Measurements from ENCODE around the gene CCDC14.

CCDC14 gene

DNA sequence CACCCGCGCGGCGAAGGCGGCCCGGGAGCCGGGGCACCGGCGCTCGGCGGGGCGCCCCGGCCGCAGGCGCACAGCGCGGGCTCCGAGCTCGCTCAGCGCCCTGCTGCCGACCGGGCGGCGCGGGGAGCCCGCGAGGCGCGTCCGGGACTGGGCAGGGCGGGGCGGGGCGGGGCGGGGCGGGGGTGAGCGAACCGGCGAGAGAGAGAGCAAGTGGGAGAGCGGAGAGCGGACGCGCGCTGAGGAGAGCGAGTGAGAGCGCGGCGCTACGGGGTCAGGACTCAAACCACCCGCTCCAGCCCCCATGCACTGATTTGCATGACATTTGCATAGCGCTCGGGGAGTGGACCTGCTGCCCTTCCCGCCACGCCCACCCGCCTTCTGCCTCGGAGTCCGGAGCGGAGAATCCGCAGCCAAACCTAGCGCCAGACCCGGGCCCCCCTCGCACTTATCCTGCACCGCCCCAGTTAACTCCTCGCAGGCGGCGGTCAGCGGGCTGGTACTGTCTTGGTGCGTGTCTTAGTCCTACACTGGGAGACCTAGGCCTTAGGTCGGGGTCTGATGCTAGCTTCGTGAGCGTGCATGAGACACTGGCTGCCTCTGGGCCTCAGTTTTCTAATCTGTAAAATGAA is 76.7 kb downstream of the CCDC14 start, which contains the start of gene MYLK:
MYLK (minus strand) TSS at position 130 of the 629 bp plus-strand sequence. CDS start 90,491 bp downstream, outside the sequence.
- ChIA-PET CTCF (interaction anchor here (1.0 to 5.9 kb wide), 5 partner anchors 13 to 232 kb away, joined by 4 to 47 read pairs (median 4); no protein-coding TSS in a partner anchor), POLR2A (interaction anchor here (2.4 kb wide), 1 partner anchor 50 kb away, joined by 6 read pairs; no protein-coding TSS in a partner anchor)
- DNase-seq (ENCODE audit: low read depth, low spot score), result peak; percentile 42
- H3K4me3 ChIP-seq (ENCODE audit: low read depth, low read length), result peak within 1 kb of the TSS; percentile 74
- TF ChIP-seq, protein P1, sequence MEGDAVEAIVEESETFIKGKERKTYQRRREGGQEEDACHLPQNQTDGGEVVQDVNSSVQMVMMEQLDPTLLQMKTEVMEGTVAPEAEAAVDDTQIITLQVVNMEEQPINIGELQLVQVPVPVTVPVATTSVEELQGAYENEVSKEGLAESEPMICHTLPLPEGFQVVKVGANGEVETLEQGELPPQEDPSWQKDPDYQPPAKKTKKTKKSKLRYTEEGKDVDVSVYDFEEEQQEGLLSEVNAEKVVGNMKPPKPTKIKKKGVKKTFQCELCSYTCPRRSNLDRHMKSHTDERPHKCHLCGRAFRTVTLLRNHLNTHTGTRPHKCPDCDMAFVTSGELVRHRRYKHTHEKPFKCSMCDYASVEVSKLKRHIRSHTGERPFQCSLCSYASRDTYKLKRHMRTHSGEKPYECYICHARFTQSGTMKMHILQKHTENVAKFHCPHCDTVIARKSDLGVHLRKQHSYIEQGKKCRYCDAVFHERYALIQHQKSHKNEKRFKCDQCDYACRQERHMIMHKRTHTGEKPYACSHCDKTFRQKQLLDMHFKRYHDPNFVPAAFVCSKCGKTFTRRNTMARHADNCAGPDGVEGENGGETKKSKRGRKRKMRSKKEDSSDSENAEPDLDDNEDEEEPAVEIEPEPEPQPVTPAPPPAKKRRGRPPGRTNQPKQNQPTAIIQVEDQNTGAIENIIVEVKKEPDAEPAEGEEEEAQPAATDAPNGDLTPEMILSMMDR (IDR thresholded peaks at IDR 0.05; ENCODE audit: insufficient read depth, low read length, missing control alignments), result no peak

DNA sequence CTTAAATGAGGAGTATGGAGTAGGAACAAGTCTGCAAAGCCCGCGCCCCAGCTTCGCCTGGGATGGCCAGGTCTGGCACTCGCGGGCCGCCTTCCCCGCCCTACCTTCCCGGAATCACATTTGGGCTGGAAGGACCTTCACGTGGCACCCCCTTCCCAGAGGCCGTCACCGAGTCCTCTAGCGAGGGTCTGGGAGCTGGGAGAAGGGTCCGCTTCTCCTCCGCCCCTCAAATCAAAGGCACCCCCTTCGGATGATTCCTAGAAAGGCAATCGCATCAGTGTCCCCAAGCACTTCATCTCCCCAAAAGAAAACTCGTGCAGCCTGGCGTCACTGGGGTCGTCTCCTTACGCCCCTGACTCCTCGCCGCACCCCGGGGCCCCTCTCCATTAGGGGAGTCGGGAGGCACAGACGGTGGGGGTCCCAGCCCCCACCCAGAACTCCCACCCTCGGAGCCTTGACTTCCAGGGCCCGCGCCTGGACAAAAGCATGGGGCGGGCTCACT is 77.3 kb downstream of the CCDC14 start:
- POLR2A ChIA-PET, result interaction anchor here (0.5 to 2.4 kb wide), 3 partner anchors 49 to 633 kb away, joined by 3 to 6 read pairs (median 4); no protein-coding TSS in a partner anchor
- peak overlapping the region; percentile 74 for H3K4me3 ChIP-seq (ENCODE audit: low read depth, low read length)
- CTCF ChIA-PET, result interaction anchor here (0.9 to 5.9 kb wide), 6 partner anchors 12 to 231 kb away, joined by 3 to 47 read pairs (median 4); no protein-coding TSS in a partner anchor
- TF ChIP-seq, protein P1 (IDR thresholded peaks at IDR 0.05; ENCODE audit: insufficient read depth, low read length, missing control alignments), result no peak
- DNase-seq (ENCODE audit: low read depth, low spot score), result no peak

- ChIA-PET CTCF (interaction anchor here (0.9 to 5.9 kb wide), 7 partner anchors 11 to 159 kb away, joined by 3 to 47 read pairs (median 4); no protein-coding TSS in a partner anchor), POLR2A (interaction anchor here (0.5 to 2.4 kb wide), 3 partner anchors 48 to 634 kb away, joined by 3 to 6 read pairs (median 4); no protein-coding TSS in a partner anchor)
- no peak for DNase-seq (ENCODE audit: low read depth, low spot score)
- H3K4me3 ChIP-seq (ENCODE audit: low read depth, low read length), result peak overlapping the region; percentile 74
- TF ChIP-seq, protein P1 (IDR thresholded peaks at IDR 0.05; ENCODE audit: insufficient read depth, low read length, missing control alignments), result no peak
Observed at GRCh38 chr3:123883111-123883510, 77.9 kb downstream of the CCDC14 start.

DNA sequence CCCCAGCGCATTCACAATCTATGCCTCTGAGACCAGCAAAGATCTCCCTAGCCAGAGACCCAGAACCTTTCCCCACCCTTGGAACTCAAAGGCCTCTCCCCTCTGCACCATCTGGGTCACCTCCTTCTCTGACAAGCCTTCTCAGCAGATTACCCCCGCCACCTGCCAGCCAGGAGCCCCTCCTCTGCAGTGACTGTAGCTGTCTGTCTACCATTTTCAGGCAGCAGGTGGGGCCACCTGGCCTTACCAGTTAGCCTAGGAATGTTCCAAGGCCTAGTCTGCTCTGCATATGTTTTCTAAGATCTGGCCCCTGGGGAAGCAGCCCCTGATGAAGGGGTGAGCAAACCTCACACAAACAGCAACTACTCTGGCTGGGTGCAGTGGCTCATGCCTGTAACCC is 79.3 kb downstream of the CCDC14 start:
- TF ChIP-seq, protein P1 (IDR thresholded peaks at IDR 0.05; ENCODE audit: insufficient read depth, low read length, missing control alignments), result no peak
- peak overlapping the region; percentile 74 for H3K4me3 ChIP-seq (ENCODE audit: low read depth, low read length)
- ChIA-PET POLR2A (interaction anchor here (1.2 kb wide), 1 partner anchor 9 kb away, joined by 3 read pairs; no protein-coding TSS in a partner anchor), CTCF (interaction anchor here (0.6 to 5.9 kb wide), 19 partner anchors 8 to 228 kb away, joined by 3 to 47 read pairs (median 4); no protein-coding TSS in a partner anchor)
- DNase-seq (ENCODE audit: low read depth, low spot score), result no peak

- TF ChIP-seq, protein P1 (IDR thresholded peaks at IDR 0.05; ENCODE audit: insufficient read depth, low read length, missing control alignments), result peak; percentile 71
- H3K4me3 ChIP-seq (ENCODE audit: low read depth, low read length), result no peak overlapping the region
- no peak for DNase-seq (ENCODE audit: low read depth, low spot score)
- ChIA-PET CTCF (interaction anchor here (0.6 to 5.9 kb wide), 21 partner anchors 9 to 227 kb away, joined by 3 to 47 read pairs (median 4); no protein-coding TSS in a partner anchor), POLR2A (interaction anchor here (1.2 kb wide), 1 partner anchor 9 kb away, joined by 3 read pairs; no protein-coding TSS in a partner anchor)
Observed at GRCh38 chr3:123880998-123881561, 79.9 kb downstream of the CCDC14 start.
